Measurements from ENCODE around the gene KRTAP10-1.

GRCh38 chr21:44527983-44528633, 11.9 kb downstream of the KRTAP10-1 start:
- TF ChIP-seq, protein P1, sequence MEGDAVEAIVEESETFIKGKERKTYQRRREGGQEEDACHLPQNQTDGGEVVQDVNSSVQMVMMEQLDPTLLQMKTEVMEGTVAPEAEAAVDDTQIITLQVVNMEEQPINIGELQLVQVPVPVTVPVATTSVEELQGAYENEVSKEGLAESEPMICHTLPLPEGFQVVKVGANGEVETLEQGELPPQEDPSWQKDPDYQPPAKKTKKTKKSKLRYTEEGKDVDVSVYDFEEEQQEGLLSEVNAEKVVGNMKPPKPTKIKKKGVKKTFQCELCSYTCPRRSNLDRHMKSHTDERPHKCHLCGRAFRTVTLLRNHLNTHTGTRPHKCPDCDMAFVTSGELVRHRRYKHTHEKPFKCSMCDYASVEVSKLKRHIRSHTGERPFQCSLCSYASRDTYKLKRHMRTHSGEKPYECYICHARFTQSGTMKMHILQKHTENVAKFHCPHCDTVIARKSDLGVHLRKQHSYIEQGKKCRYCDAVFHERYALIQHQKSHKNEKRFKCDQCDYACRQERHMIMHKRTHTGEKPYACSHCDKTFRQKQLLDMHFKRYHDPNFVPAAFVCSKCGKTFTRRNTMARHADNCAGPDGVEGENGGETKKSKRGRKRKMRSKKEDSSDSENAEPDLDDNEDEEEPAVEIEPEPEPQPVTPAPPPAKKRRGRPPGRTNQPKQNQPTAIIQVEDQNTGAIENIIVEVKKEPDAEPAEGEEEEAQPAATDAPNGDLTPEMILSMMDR (conservative IDR thresholded peaks at IDR 0.05), result no peak
- no peak for TF ChIP-seq ZFX (IDR thresholded peaks at IDR 0.05)
